ENCODE data around the gene LRRC66. TPM values are rescaled to one million over a fixed set of nuclear protein-coding genes. Genes with fewer than 3 reads are reported as not detected.

The LRRC66 gene
- total RNA-seq (2014; rRNA removed; shearing (Covaris generic)) = not detected in 2 replicates

- peak; percentile 1 for DNase-seq (ENCODE audit: low read depth)
Observed at GRCh38 chr4:52019936-52020657, at the start of gene LRRC66. Gene LRRC66 (minus strand): TSS chr4:52020363. CDS start chr4:52017613, 2,750 bp downstream.

GRCh38 chr4:52069571-52069970 is 49.4 kb upstream of the LRRC66 start:
- DNase-seq (ENCODE audit: low read depth) = no peak

GRCh38 chr4:52059372-52059771 is 39.2 kb upstream of the LRRC66 start:
- no peak for DNase-seq (ENCODE audit: low read depth)

- DNase-seq (ENCODE audit: low read depth) = no peak
Observed at GRCh38 chr4:52058275-52058674, 38.1 kb upstream of the LRRC66 start.

- DNase-seq (ENCODE audit: low read depth) = no peak
Observed at GRCh38 chr4:52057196-52057595, 37.0 kb upstream of the LRRC66 start.

GRCh38 chr4:52054254-52054653 is 34.1 kb upstream of the LRRC66 start:
- DNase-seq (ENCODE audit: low read depth) = no peak

GRCh38 chr4:52052475-52052780 is 32.3 kb upstream of the LRRC66 start:
- no peak for DNase-seq (ENCODE audit: low read depth)

- peak; percentile 60 for DNase-seq (ENCODE audit: low read depth)
Observed at GRCh38 chr4:52051615-52052474, 31.7 kb upstream of the LRRC66 start.

- DNase-seq (ENCODE audit: low read depth) = no peak
Observed at GRCh38 chr4:52051213-52051614, 31.1 kb upstream of the LRRC66 start, which contains the start of gene SPATA18. Gene SPATA18 (plus strand): TSS chr4:52051304. CDS start chr4:52051705, 401 bp downstream.

- DNase-seq (ENCODE audit: low read depth) = no peak
Observed at GRCh38 chr4:52049266-52049665, 29.1 kb upstream of the LRRC66 start.

- no peak for DNase-seq (ENCODE audit: low read depth)
Observed at GRCh38 chr4:52045028-52045427, 24.9 kb upstream of the LRRC66 start.

- peak; percentile 48 for DNase-seq (ENCODE audit: low read depth)
Observed at GRCh38 chr4:52038103-52038912, 18.1 kb upstream of the LRRC66 start, which contains the start of gene SGCB. Gene SGCB (minus strand): TSS chr4:52038299. CDS start chr4:52038259, 40 bp downstream.

- DNase-seq (ENCODE audit: low read depth) = peak; percentile 10
Observed at GRCh38 chr4:52037689-52038102, 17.5 kb upstream of the LRRC66 start.

GRCh38 chr4:52036886-52037530 is 16.8 kb upstream of the LRRC66 start:
- DNase-seq (ENCODE audit: low read depth) = no peak

- DNase-seq (ENCODE audit: low read depth) = no peak
Observed at GRCh38 chr4:52035190-52035589, 15.0 kb upstream of the LRRC66 start.

- no peak for DNase-seq (ENCODE audit: low read depth)
Observed at GRCh38 chr4:52032005-52032404, 11.8 kb upstream of the LRRC66 start.

GRCh38 chr4:52028970-52029369 is 8.8 kb upstream of the LRRC66 start:
- DNase-seq (ENCODE audit: low read depth) = peak; percentile 35

- DNase-seq (ENCODE audit: low read depth) = no peak
Observed at GRCh38 chr4:52017814-52018213, 2.3 kb downstream of the LRRC66 start.

GRCh38 chr4:52016981-52017380 is 3.2 kb downstream of the LRRC66 start:
- no peak for DNase-seq (ENCODE audit: low read depth)

GRCh38 chr4:52015366-52015765 is 4.8 kb downstream of the LRRC66 start:
- DNase-seq (ENCODE audit: low read depth) = no peak

GRCh38 chr4:52014903-52015302 is 5.3 kb downstream of the LRRC66 start:
- DNase-seq (ENCODE audit: low read depth) = no peak

All from Daoy (cell line).